Measurements from ENCODE around the gene LSP1.

LSP1 gene

DNA sequence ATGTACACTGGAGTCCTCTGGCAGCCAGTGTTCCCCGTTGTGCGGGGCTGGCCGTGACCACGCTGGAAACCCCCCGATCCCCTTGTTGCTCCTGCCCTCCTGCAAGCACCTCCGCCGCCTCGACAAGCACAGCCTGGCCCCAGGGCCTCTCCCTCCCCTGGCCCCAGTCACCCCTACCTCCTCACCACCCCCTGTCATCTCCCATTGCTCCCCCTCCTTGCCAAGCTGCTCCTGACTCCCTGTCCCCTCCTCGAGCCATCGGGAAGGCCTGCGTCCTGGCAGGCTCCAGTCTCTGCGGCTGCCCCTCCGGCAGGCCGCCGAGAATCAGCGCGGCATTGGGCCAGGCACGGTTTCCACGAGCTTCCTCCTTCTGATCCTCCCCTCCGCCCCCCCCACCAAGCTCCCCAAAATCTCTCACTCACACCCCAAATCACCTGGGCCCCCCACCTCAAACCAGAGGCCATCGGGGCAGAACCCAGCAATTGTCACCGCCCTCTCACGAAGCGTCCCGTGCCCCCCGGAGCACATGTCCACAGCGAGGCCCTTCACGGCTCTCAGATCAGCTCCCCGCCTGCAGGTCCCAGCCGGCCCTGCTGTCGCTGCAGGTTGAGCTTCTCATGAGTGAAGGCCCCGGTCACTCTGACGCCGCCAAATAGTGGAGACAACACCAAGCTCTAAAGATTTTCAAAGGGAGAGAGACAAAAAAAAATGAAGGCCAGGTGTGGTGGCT is 5.7 kb upstream of the LSP1 start:
- no peak for DNase-seq (ENCODE audit: low read depth in 4 of 4, low spot score in 1 of 4)

DNA sequence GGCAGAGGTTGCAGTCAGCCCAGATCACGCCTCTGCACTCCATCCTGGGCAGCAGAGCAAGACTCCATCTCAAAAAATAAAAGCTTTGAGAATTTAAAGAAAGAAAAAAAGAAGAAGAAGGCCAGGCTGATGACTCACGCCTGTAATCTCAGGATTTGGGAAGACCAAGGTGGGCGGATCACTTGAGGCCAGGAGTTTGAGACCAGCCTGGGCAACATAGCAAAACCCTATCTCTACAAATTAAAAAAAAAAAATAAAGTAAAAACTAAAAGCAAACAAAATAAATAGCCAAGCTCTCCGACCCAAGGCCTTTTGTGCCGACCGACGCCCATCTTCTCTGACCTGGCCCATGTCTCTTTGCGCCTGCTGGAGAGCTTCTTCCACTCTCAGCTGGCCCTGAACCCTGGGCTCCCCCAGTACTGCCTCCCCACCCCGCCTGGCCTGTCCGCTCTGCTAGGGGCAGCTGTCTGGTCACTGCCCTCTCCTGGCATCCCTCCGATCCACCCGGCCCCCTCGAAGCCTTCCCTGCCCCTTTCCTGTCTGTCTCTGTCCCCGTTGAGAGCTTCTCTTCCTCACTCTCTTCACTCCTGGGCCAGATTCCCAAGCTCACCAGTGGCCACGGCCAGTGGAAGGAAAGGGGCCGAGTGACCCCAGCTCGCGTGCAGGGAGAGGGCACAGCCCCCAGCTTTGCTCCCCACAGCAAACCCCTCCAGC is 4.8 kb upstream of the LSP1 start:
- DNase-seq (ENCODE audit: low read depth in 4 of 4, low spot score in 1 of 4), result no peak

DNA sequence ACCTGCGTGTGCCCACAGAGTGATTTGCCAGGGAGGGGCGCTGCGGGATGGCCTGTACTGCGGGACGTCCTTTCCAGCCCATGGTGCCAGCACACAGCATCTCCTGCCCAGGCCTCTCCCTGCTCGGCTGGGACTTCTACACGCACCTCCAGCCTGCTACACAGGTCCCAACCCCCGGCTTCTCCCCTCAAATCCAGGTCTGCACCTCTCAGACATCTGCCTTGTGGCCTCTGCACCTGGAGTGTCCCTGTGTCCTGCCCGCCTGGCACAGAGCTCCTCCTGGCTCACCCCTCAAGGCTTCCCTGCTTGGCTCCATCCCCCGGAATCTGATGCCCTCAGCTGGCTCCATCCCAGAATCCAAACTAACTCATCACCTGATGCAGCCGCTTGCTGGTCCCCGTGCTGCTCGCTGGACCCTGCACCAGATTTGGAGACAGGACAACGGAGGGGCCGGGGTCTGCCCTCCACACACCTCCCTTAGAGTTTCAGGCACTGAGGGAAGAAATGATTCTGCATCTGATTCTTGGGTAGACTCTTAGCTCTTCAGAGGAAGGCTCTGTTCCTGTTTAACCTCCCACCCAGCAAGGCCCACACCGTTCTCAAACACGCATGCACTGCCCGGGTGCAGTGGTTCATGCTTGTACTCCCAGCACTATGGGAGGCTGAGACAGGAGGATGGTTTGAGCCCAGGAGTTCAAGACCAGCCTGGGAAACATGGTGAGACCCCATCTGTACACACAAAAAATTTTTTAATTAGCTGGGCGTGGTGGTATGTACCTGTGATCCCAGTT is 4.0 kb upstream of the LSP1 start:
- no peak for DNase-seq (ENCODE audit: low read depth in 4 of 4, low spot score in 1 of 4)

DNA sequence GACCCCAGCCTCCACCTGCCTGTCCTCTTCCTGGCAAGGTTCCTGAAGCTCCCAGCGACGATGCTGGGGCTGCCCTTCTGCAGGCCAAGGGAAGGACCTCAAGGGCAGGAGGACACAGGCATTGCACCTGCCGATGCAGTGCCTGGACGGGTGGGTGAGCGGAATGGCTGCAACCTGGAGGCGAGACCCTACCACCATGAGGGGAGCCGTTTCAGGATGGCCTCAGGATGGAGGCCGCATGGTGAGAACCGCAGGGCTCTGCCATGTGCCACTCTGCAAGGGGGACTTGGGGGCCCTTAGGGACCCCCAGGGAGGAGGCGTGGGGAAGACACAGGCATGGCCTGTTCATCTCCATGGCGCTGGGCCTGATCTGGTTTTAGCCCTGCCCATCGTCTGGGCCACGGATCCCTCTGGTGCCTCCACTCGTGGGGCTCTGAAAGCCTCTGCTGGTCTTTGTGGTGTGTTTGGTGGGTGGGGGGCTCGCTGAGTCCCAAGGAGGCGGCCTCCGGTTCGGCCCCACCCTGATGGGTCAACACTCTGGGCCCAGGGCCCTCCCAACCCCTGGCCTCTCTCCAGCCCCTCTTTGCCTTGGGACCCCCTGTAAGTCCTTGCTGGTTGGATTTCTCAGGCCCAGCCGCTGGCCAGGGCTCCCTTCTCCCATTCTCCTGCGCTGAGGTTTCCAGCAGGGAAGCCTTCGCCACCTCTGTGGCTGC is 1.3 kb upstream of the LSP1 start:
- DNase-seq (ENCODE audit: low read depth in 4 of 4, low spot score in 1 of 4), result no peak

DNA sequence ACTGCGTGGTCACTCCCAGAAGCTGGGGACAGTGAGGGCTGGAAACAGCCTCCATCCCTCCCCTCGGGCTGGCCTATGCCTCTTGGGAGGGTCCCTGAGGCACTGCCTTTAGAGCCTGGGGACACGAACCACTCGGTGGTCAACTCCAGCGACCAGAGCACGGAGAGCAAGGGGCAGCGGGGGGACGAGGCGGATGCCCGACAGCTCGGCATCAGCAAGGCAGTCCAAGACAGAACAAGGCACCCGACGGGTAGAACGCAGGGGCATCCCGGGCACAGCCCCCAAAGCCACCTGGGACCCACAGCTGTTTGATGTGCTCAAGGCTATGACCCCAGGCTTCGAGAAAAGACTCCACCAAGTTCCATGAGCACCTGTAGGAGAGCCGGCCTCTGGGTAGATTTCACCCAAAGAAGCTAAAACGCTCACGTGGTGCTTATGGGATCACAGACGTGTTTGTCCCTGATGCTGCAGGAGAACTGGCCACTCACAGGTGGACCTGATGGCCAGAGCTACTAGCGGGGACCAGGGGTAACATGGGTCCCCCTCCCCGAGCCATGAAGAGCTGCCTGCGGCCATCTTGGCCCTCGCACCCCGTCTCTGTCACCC is 510 bp upstream of the LSP1 start:
- no peak for DNase-seq (ENCODE audit: low read depth in 4 of 4, low spot score in 1 of 4)

GRCh38 chr11:1853376-1854131 is 670 bp downstream of the LSP1 start:
- DNase-seq (ENCODE audit: low read depth in 4 of 4, low spot score in 1 of 4), result no peak

GRCh38 chr11:1854132-1854948 is 1.5 kb downstream of the LSP1 start:
- no peak for DNase-seq (ENCODE audit: low read depth in 4 of 4, low spot score in 1 of 4)

GRCh38 chr11:1854949-1855885 is 2.3 kb downstream of the LSP1 start:
- no peak for DNase-seq (ENCODE audit: low read depth in 4 of 4, low spot score in 1 of 4)

DNA sequence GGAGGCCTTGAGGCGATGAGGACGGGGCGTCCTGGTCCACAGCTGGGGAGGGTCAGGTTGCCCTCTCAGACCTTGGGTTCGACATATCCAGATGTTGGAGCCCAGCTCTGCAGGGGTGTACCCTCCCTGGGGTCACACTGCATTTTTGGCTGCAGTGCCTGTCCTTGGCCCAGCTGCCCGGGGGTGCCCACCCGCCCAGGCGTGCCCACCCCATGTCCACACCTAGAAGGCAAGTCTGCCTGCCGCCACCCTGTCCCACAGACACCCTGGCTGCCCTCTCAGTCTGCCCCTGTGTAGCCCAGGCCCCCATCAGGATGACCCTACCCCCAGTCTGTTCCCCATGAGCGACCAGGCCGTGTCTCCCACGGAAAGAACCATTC is 3.0 kb downstream of the LSP1 start:
- DNase-seq (ENCODE audit: low read depth in 4 of 4, low spot score in 1 of 4), result no peak

- DNase-seq (ENCODE audit: low read depth in 4 of 4, low spot score in 1 of 4), result no peak
Measured at GRCh38 chr11:1856306-1857005, 3.6 kb downstream of the LSP1 start.

DNA sequence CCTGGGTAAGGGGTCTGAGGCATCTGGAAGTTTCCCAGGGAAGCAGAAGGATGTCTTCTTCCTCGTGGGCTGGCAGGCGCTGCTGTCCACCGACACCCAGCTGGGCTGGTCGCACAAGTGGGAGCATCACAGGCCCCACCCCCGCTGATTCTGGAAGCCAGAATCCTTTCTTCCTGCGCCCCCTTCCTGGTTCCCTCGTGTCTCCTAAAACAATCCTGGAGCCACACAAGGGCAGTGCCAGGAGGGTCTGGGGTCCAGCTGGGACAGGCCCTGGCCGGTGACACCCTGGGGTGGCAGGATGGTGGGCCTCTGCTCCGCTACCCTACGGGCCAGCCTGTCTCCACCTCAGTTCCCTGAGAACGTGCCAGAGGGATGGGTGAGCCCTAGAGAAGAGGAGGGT is 4.2 kb downstream of the LSP1 start:
- DNase-seq (ENCODE audit: low read depth in 4 of 4, low spot score in 1 of 4), result no peak

DNA sequence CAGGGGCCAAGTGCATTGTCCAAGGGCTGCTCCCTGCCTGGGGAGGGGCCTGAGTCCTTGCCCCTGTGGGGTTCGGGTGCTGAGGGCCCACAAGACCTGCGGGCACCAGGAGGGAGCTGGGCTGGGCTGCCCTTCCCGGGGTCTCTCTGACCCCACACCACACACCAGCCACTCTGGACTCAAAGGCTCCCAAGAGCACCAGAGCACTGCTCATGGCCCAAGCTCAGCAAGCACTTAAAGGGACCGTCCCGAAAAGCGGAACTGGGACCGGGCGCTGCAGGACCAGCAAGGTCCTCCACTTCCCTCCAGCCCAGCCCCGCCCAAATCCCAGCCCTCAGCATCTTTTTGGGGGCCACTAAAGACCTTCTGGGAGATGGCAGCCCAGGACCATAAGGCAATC is 5.3 kb downstream of the LSP1 start:
- DNase-seq (ENCODE audit: low read depth in 4 of 4, low spot score in 1 of 4), result no peak

GRCh38 chr11:1858576-1858975 is 5.7 kb downstream of the LSP1 start:
- no peak for DNase-seq (ENCODE audit: low read depth in 4 of 4, low spot score in 1 of 4)

GRCh38 chr11:1859004-1859403 is 6.1 kb downstream of the LSP1 start:
- DNase-seq (ENCODE audit: low read depth in 4 of 4, low spot score in 1 of 4), result no peak

DNA sequence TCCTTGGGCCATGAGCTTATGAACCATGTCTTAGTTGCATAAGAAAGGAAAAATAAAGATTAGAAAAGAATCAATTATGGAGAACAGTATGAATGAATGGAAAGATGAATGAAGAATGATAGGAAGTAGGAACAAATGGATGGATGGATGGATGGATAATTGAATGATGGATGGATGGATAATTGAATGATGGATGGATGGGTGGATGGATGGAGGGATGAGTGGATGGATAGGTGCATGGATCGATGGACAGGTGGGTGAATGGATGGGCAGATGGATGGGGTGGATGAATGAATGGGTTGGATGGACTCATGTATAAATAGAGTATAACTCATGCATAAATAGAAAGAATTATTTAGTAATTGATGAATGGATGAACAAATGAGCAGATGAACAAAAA is 7.2 kb downstream of the LSP1 start:
- no peak for DNase-seq (ENCODE audit: low read depth in 4 of 4, low spot score in 1 of 4)

DNA sequence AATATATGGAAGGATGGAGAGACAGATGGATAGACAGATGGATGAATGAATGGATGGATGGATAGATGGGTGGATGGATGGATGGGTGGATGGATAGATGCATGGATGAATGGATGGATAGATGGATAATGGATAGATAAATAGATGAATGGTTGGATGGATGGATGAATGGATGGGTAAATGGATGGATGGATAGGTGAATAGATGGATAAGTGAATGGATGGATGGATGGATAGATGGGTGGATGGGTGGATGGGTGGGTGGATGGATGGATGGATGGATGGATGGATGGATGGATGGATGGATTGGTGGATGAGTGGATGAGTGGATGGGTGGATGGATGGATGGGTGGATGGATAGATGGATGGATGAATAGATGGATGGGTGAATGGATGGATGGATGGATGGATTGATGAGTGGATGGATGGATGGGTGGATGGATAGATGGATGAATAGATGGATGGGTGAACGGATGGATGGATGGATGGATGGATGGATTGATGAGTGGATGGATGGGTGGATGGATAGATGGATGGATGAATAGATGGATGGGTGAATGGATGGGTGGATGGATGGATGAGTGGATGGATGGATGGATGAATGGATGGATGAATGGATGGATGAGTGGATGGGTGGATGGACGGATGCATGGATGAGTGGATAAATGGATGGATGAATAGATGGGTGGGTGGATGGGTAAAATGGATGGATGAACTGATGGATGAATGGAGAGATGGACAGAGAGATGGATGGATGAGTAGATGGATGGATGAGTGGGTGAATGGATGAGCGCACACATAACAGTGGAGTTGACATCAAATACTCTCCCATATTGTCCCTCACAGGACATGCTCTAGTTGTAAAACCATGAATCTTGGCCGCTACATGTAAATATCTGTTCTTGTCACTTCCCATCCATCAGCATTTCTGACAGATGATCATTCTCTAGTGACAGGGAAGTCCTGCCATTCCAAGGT is 8.8 kb downstream of the LSP1 start:
- DNase-seq (ENCODE audit: low read depth in 4 of 4, low spot score in 1 of 4), result no peak

Data from stimulated activated CD4-positive, alpha-beta T cell treated with anti-CD3 and anti-CD28 coated beads, Interleukin-1b, Interleukin-23, amount 100 ng/mL, for 24 hours (primary cell).